Measurements from ENCODE around the gene FCRL2.
A peak's percentile ranks its signal among the peaks of the same experiment; 100 is the strongest.

The FCRL2 gene

GRCh38 chr1:157776971-157777391 is at the start of gene FCRL2:
Gene FCRL2 (minus strand): TSS chr1:157777132. CDS start chr1:157777073, 59 bp downstream.
- no peak for DNase-seq

- no peak for DNase-seq
Observed at GRCh38 chr1:157820299-157820698, 43.4 kb upstream of the FCRL2 start.

- DNase-seq, result no peak
Observed at GRCh38 chr1:157819896-157820295, 43.0 kb upstream of the FCRL2 start, which contains the start of gene FCRL1. Gene FCRL1 (minus strand): TSS chr1:157820120. CDS start chr1:157820037, 83 bp downstream.

GRCh38 chr1:157819215-157819614 is 42.3 kb upstream of the FCRL2 start:
- no peak for DNase-seq

DNA sequence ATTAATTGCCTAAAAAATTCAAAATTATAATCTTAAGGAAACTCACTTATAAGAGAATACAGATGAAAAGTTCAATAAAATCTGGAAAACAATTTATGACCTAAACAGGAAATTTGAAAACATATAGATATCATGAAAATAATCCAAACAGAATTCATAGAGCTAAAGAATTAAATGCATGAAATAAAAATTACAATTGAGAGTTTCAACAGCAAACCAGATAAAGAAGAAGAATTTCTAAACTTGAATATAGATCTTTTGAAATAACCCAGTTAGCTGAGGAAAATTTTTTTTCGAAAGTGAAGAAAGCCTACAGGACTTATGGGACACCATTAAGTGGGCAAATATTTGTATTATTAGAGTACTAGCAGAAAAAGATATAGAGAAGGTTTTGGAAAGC is 36.3 kb upstream of the FCRL2 start:
- no peak for DNase-seq

DNA sequence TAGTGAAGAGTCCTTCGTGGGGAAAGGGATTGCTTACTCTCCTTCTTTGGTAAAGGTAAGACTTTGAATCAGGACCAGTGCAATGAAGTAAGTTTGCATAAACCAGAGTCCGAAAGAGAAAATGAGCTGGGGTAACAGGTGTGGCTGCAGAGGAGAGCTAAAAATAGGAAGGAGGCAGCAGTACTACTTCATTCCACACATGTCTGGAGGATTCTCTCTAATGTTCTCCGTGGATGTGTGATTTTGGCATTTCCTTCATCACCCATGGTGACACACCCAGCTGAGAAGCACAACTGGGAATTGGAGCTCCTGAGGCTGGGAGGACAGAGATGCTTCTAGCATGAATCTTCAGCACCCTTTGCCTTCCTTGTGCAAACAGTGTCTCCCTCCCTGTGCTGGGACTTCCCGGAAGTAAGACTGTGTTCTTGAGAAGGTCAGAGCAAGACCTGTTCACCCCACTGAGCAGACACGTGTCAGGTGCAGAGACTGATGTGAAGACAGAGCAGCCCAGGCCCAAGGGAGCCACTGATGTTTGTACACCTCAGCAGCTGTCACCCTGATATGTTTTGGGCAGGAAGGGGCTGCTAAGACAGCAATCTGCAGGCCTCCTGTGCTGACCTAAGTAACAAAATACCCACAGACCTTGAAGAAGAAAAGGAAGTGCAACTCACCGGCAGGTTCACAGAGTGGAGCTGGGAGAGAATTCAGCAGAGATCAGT is 29.7 kb upstream of the FCRL2 start:
- no peak for DNase-seq

DNA sequence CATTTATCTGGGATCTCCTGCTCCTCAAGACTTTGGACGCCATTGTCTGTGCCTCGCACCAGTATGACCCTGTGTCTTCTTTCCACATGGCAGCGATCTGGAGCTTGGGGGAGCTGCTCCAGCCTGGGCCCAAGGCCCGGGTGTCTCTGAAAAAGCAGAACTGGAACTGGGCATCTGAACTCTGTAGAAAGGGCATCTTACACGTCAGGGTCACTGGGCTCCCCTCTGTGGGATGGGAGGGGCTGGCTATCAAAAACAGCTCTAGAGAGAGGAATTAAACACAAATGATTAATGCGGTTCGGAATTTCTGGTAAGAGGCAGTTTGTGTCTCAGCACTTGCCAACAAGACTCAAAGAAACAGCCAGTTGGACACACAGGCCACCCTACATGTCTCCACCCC is 26.9 kb upstream of the FCRL2 start:
- DNase-seq, result no peak

GRCh38 chr1:157799996-157800395 is 23.1 kb upstream of the FCRL2 start:
- DNase-seq, result no peak

GRCh38 chr1:157798211-157798610 is 21.3 kb upstream of the FCRL2 start:
- peak; percentile 4 for DNase-seq

GRCh38 chr1:157785248-157785647 is 8.3 kb upstream of the FCRL2 start:
- DNase-seq, result no peak

- DNase-seq, result no peak
Observed at GRCh38 chr1:157784801-157785200, 7.9 kb upstream of the FCRL2 start.

DNA sequence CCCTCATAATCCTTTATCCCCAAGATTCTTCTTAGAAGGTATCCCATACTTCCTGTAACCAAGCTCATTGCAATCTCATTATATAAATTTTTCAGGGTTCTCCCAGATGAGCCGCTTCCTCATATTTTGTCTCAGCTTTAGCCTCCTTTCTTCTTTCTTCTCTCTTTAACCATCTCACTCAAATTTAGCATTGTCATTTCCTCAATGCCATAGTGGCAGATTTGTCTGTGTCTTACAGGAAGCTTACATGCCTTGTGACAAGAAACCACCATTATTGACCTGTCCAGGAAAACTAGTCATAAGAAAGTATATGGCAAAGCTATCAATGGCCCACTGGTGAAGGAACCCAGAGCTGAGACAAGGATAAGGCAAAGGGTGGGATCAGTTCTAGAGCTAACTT is 6.0 kb upstream of the FCRL2 start:
- DNase-seq, result no peak

GRCh38 chr1:157781048-157781447 is 4.1 kb upstream of the FCRL2 start:
- no peak for DNase-seq

DNA sequence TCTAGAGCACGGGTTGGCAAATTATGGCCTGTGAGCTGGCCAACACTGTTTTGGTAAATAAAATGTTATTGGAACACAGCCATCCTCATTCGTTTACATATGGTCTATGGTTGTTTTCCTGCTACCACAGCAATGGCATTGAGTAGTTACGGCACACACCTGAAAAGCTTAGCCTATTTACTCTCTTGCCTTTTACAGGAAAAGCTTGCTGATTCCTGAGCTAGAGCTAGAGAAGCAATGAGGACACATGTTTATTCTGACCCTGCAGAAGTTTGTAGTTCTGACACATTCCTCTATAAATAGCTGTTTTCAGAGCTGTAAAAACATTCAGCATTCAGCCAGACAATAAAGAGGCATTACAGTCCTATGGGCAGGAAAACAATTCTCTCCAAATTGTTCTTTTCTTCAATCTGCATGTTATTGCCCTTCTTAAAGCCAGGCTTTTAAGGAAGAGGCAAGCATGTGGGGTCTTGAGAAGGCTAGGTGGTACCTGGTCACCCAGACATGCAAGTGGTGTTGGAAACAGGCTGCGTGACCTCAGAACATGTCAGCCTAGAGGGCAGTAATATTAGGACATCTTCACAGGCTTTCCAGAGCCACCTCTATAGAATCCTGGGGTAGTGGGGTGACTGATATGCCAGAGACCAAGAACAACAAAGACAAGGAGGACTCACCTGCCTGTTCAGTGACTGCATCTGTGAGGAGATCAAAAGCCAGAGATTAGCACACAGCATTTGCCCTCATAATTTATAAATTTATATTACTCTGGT is 1.6 kb downstream of the FCRL2 start:
- DNase-seq, result no peak

DNA sequence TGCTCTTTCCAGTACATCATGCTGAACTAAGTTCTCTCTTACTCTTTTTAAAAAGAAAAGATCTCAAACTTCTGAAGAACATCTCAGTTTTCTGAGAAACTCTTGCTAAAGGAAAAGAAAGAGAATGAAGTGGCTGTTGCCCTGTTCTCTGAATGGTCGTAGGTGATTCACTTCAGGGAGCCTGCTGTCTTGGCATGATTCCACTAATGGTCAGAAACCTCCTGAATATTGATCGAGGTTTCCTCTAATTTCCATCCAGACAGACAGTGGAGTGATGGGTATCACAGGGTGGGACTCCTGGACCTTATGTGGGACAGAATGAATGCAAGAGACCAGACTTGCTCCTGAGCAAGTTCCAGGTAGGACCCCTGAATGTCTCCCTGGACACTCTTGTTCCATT is 2.5 kb downstream of the FCRL2 start:
- DNase-seq, result no peak

GRCh38 chr1:157773493-157774350 is 3.2 kb downstream of the FCRL2 start:
- no peak for DNase-seq

DNA sequence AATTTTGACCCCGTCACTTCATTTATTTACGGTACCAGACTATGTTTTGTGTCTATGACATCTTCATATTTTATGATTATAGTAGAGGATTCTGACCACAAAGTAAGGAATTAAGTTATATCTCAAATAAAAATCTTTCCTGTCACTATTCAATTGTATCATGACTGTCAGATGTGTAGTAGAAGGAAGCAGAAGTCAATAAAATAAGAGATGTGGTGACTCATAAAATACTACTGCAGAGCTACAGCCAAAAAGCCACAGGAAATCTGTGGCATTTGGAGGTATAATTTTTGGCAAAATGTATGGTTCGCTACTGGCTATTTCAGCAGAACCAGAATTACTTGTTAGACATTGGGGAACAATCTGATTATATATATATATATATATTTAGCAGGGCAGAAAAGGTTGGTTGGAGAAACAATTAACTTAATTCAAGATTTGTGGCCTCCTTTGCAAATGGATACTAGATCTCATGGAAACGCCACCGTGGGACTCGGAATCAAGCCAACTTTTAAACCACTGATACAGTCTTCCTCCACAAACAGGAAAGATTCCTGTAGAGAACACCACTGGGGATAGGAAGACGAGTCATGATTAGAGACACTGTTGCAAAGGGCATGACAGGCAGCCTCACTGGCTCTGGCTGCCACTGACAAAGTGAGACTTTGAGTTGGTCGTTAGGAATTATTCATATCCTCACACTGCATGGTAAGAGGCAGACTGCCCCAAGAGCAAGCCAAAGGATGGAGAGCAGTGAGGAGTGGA is 5.1 kb downstream of the FCRL2 start:
- no peak for DNase-seq

DNA sequence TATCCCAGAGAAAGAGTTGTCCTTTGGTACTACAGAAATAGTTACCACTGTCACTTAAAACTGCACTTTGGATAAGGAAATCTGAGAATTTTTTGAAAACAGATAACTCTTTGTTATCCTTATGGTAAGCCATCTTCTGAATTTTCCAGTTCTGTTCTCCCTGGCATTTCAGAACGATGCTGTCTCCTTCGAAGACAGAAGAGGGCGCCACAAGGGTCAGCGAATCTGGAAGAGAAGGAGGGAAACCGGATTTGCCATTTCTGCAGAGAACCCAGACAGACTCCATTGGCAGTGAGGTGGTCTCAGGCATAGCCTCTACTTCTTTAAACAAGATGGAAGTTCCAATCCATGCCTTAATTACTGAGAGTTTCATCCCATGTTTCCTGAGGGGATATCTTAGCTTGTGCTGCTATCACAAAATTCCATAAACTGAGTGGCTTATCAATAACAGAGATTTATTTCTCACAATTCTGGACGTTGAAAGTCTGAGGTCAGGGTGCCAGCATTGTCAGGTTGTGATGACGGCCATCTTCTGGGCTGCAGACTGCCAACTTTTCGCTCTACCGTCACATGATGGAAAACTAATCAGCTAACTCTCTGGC is 6.4 kb downstream of the FCRL2 start:
- peak; percentile 6 for DNase-seq

GRCh38 chr1:157766792-157767191 is 10.1 kb downstream of the FCRL2 start:
- no peak for DNase-seq

- DNase-seq, result no peak
Observed at GRCh38 chr1:157758018-157758417, 18.9 kb downstream of the FCRL2 start.

GRCh38 chr1:157753611-157754010 is 23.3 kb downstream of the FCRL2 start:
- DNase-seq, result no peak

- no peak for DNase-seq
Observed at GRCh38 chr1:157751283-157751682, 25.6 kb downstream of the FCRL2 start.
